Myocyte (in vitro differentiated cells): Measurements from ENCODE around the gene AMBRA1. TPM values are rescaled to one million over a fixed set of nuclear protein-coding genes. Genes with fewer than 3 reads are reported as not detected.
A peak's percentile ranks its signal among the peaks of the same experiment; 100 is the strongest.

Source experiments
- DNase-seq: peaks from one replicate; pipeline ENCODE4 v3.0.0-alpha.2; 2012; ENCODE audit warnings: low read depth
- polyA plus RNA-seq: library from polyadenylated mRNA; unstranded; fragments of >200 nt; gene quantifications from one replicate; pipeline ENCODE4 v1.2.1, GENCODE V29; 2012; ENCODE audit warnings: missing spikeins
- total RNA-seq: library from RNA; depleted of rRNA; stranded (reverse); fragments of >200 nt; gene quantifications from 2 replicates; pipeline ENCODE4 v1.2.3, GENCODE V29; 2014

Gene AMBRA1, protein sequence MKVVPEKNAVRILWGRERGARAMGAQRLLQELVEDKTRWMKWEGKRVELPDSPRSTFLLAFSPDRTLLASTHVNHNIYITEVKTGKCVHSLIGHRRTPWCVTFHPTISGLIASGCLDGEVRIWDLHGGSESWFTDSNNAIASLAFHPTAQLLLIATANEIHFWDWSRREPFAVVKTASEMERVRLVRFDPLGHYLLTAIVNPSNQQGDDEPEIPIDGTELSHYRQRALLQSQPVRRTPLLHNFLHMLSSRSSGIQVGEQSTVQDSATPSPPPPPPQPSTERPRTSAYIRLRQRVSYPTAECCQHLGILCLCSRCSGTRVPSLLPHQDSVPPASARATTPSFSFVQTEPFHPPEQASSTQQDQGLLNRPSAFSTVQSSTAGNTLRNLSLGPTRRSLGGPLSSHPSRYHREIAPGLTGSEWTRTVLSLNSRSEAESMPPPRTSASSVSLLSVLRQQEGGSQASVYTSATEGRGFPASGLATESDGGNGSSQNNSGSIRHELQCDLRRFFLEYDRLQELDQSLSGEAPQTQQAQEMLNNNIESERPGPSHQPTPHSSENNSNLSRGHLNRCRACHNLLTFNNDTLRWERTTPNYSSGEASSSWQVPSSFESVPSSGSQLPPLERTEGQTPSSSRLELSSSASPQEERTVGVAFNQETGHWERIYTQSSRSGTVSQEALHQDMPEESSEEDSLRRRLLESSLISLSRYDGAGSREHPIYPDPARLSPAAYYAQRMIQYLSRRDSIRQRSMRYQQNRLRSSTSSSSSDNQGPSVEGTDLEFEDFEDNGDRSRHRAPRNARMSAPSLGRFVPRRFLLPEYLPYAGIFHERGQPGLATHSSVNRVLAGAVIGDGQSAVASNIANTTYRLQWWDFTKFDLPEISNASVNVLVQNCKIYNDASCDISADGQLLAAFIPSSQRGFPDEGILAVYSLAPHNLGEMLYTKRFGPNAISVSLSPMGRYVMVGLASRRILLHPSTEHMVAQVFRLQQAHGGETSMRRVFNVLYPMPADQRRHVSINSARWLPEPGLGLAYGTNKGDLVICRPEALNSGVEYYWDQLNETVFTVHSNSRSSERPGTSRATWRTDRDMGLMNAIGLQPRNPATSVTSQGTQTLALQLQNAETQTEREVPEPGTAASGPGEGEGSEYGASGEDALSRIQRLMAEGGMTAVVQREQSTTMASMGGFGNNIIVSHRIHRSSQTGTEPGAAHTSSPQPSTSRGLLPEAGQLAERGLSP (N-terminal part only)
- 18.7 and 30.9 TPM in 2 replicates for total RNA-seq
- polyA plus RNA-seq: 13.1 TPM

DNA sequence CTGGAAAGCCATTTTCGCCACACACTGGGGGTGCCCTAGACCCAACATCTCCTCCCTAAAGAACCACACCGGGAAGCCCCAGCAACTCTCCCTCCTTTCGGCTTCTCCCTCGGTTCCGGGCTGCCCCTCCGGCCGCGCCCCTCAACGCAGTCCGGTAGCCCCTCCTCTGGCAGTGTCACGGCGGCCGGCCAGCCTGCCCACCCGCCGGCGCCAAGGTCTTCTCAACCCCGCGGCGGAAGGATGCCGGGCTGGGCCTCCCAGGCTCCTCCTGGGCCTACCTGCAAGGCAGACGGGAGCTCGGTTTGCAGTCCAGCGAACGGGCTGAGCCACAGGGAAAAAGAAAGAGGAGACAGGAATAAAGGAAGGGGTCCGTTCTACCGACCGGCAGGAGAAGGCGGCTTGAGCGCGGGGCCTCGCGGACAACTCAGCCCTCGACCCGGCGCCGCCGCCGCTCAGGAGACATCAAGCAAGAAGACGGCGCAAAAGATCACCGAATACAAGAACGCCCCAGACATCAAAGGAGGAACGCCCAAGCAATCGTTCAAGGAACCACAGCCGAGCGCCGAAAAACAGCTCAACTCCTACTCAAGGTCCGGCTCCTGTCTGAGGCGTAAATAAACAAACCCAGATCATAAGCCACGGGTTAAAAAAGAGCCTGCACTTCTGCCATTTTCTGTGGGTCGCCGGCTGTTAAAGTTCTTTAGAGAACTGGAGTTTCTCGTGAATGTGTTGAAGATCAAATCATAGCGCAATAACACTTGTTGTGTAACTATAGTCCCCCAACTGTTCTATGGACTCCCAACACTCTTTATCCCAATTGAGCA, at the start of gene AMBRA1:
AMBRA1 (minus strand) TSS at position 474 of the 824 bp plus-strand sequence. CDS start 45,643 bp downstream, outside the sequence.
- DNase-seq: peak; percentile 96

DNA sequence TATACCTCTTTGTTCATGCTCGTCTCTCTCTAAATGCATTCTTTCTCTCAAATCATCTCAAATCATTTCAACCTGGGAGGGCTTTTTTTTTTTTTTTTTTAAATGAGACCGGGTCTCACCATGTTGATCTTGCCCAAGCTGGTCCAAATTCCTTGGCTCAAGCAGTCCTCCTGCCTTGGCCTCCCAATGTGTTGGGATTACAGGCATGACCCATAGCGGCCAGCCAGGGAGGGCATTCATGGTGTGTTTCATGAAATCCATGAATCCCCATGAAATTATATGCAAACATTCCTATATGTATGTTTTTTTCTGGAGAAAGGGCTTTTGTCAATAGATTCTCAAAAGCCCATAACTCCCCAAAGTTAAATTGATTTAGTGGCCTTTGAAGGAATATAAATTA, 49.7 kb upstream of the AMBRA1 start:
- DNase-seq: no peak

DNA sequence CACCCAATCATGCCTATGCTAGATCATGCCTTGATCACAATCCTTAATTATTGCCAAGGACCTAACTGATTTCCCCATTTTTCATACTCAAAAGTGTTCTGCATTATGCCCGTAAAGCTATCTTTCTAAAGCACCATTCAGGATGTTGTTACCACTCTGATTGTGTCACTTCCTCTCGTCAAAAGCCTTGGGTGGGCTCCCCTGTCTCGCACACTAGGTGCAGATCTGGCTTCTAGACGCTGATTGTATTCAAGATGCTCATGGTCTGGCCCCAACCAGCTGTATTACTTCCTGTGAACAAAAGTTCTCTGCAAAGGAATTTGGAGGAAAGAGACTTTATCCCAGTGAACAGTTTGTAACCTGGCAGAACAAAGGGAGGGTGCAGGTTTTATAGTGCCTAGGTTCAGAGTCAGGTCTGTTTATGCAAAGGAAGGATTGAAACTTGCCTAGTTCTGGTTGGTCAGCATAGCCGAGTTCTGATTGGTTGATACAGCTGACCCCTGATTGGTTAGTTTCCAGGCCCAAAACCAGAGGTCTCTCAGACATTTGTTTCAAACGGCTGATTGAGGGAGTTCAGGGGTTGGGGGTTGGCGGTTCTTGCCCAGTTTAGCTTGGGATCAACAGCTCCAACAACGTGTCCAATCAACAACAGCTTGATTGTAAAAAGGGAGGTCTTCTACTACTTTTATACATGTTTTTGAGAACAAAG, 49.0 kb upstream of the AMBRA1 start:
- no peak for DNase-seq

DNA sequence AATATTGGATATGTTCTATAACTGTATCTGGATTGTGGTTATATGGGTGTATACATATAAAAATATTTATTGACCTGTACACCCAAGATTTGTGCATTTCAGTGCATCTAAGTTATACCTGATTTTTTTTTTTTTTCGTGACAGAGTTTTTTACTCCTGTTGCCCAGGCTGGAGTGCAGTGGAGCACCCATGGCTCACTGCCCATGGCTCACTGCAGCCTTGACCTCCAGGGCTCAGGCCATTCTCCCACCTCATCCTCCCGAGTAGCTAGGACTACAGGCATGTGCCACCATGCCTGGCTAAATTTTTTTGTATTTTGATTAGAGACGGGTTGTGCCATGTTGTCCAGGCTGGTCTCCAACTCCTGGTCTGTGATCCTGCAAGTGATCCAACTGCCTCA, 47.8 kb upstream of the AMBRA1 start:
- DNase-seq: no peak

DNA sequence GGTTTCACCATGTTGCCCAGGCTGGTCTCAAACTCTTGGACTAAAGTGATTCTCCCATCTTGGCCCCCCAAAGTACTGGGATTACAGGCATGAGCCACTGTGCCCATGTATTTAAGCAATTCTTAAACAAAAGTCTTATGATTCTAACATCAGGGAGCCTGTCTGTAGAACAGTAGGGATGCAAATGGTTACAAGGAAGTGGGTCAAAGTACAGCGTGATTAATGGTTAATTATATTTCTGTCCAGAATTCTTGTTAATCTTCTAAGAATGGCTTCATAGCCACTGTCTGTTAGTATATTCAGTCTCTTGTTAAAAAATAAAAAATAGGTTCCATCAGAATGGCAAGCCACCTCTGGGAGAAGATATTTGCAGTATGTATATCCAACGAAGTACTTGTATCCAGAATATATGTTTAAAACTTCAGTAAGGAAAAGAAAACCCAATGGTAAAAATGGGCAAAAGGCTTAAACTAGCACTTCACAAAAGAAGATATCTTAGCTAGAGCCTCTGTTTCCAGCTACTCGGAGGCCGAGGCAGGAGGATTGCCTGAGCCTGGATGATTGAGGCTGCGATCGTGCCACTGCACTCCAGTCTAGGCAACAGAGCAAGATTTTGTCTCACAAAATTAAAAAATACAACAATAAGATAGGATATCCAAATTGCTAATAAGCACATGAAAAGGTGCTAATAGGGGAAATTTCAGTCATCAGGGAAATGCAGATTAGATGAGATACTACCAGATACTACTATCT, 46.4 kb upstream of the AMBRA1 start:
- no peak for DNase-seq

DNA sequence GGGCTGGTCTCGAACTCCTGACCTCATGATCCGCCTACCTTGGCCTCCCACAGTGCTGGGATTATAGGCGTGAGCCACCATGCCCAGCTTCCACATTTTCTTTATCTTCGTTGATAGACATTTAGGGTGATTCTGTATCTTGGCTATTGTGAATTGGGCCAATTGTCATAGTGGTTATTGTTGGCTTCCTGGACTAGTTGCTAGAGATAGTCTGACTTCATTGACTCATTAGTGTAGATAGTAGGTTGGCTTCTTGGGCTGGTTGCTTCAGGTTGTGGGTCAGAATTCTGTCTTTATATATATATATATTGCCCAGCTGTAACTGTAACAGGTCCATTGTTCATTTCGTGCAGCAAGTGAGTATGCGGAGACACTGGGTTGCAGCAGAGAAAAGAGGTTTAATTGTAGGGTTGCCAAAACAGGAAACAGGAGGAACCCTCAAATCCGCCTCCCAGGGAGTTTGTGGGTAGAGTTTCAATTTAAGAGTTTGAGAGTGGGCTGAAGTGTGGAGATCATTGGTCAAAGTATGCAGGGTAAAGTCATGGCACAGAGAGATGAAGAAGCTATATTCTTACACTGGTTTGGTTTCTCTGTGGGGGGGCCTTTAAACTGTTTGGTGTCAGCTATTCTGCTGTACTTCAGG, 45.5 kb upstream of the AMBRA1 start:
- no peak for DNase-seq

DNA sequence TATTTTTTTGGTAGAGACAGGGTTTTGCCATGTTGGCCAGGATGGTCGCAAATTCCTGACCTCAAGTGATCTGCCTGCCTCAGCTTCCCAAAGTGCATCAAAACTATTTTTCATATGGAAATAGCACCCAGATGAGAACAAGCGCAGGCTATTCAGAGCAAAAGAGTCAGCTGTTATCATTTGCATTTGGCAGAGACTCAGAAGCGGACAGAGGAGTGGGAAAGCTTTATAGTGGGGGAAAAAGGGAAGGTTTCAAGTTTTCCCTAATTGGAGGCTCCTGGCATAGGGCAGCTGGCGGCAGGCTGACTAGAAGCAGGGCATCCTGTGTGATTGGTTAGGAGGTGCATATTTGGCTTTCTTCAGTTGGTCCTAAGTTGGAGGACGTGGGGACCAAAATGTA, 43.7 kb upstream of the AMBRA1 start:
- DNase-seq: no peak

DNA sequence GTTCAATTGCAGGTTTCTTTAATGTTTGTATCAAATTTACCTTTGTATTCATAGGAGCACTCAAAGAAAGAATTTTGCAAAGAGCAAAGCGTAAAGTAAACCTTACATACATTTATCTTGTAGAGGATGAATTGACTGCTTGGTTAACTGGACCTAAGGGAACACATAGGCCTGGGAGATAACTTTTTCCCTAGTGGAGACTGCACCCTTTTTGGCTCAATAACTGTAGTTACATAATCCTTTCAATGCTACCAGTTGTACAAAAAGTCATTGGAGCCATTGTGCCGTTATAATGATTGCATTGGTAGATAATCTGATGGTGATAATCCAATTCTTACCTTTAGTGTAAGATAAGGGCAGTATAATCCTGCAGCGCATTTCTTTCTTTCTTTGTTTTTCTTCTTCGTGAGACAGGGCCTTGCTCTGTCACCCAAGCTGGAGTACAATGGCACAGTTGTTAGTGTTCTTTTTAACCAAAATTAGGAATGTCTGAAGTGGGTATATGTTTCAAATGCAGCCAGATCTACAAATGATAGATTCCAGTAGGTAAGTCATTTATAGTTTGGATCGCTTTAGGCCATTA, 41.8 kb upstream of the AMBRA1 start:
- DNase-seq: no peak

DNA sequence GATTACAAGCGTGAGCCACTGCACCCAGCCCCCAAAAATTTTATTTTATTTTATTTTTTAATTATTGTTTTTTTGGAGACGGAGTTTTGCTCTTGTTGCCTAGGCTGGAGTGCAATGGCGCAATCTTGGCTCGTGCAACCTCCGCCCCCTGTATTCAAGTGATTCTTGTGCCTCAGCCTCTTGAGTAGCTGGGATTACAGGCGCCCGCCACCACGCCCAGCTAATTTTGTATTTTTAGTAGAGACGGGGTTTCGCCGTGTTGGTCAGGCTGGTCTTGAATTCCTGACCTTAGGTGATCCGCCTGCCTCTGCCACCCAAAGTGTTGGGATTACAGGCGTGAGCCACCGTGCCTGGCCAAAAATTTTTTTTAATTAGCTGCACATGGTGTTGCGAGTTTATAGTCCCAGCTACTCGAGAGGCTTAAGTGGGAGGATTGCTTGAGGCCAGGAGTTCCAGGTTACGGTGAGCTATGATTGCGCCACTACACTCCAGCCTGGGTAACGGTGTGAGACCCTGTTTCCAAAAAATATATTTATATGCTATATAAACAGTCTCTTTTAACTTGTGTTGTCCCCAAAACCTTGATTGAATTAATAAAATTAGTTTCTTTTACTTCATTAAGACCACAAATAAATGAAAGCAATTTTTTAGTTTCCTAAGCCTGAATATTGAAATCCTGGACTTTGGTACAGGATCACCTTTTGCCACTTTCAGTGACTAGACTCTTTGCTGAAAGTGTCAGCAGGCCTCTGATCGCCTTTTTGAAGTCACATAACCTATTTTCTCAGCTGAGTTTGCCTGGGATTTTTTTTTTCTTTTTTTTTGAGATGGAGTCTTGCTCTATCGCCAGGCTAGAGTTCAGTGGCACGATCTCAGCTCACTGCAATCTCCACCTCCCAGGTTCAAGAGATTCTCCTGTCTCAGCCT, 39.7 kb upstream of the AMBRA1 start:
- no peak for DNase-seq

DNA sequence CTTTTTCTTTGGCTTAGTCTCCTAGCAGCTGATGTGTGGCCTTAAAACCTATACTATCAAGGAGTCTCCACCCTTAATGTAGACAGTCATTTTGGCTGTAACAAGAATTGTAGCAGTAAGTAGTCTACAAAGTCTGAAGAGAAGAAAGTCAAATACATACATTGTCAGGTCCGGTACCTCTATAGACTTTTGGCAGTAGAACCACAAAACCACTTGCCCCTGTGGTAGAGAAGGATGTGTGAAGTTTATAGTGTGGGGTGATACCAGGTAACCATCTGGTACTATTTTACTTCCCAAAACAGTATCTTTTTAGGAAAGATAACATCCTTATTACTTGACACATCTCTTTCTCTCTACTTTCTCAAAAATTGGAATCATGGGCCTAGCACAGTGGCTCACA, 38.7 kb upstream of the AMBRA1 start:
- no peak for DNase-seq

DNA sequence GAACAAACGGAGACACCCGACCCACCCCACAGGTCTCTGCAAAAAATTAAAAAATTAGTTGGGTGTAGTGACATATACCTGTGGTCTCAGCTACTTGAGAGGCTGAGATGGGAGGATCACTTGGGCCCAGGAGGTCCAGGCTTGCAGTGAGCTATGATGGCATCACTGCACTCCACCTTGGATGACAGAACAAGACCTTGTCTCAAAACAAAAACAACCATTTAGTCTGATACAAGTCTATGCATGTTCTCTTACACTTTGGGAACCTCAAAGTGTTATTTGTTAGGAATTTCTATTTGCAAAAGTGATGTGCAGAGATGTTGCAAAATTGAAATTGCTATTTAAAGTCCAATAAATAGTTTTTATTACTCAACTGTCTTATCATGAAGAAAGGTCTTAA, 37.9 kb upstream of the AMBRA1 start:
- no peak for DNase-seq

DNA sequence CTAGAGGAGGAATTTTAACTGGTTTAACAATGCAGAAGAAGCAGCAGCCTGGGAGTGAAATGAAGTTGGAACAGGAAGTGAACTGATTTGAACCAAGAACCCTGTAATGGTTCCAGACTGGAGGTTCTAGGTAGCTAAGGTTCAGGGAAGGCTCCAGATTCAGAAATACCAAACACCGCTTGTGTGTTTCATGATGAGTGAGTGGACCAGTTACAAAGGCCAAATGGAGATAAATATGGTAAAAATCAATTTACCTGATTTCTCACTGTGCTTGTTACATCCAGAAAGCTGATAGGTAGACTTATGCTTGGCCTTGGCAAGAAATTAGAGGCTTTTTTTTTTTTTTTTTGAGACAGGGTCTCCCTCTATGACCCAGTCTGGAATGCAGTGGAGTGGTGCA, 36.4 kb upstream of the AMBRA1 start:
- DNase-seq: no peak

DNA sequence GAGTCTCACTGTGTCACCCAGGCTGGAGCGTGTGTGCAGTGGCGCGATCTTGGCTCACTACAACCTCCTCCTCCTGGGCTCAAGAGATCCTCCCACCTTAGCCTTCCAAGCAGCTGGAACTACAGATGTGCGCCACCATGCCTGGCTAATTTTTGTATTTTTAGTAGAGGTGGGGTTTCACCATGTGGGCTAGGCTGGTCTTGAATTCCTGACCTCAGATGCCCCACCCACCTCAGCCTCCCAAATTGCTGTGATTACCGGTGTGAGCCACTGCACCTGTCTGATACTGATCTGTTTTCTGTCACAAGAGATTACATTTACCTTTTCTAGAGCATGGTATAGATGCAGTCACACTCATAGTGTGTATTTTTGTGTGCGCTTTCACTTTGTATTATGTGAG, 35.1 kb upstream of the AMBRA1 start:
- peak; percentile 2 for DNase-seq

DNA sequence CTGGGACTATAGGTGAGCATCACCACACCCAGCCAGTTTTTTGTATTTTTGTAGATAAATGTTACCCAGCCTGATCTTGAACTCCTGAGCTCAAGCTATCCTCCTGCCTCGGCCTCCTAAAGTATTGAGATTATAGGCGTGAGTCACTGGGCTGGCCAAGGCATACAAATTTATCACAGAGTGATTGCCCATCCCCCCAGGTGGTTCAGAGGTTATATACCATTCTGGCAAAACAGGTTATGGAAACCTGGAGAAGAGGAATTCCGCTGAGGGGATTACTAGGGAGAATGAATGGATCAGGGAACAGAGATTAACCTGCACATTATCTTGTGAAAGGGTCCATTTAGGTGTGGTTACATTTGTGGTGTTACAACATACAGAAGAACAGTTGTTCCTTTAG, 31.6 kb upstream of the AMBRA1 start:
- DNase-seq: no peak

DNA sequence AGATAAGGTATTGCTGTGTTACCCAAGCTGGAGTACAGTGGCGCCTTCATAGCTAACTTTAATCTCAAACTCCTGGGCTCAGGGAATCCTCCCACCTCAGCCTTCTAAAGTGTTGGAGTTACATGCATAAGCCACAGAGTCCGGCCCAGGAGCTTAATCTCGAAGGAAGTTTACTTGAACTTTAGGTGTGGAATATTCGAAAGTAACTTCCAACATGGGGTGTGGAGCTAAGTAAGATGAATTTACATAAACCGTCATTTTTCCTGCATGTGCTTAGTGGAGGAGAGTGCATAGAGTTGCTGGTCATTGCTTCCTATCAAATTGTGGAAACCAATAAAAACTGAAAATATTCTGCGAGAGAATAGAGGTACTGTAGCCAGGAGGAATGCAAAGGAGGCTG, 25.0 kb upstream of the AMBRA1 start:
- DNase-seq: no peak

DNA sequence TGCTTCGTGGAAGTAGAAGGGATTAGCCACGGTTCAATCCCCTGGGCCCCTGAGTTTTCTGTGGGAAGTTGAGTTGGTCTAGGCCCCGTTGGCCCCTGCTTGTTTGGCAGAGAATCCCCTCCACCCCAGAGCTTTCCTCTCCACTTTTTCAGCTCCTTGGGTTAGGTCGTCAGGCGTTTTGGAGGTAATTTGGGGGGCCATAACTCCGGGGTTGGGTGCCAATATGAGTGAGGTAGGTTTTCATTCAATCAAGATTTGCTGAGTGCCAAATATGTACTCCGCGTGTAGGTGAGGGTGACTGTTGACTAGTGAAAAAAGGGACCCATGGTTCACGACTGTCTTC, 24.1 kb upstream of the AMBRA1 start:
- DNase-seq: no peak
